GM12873 (cell line): Measurements from ENCODE around the gene HIBCH.

Source experiments
- CTCF ChIP-seq: IDR thresholded peaks from 2 replicates; pipeline ENCODE4 v1.5.1; 2012; ENCODE audit warnings: low read depth, mild to moderate bottlenecking, moderate library complexity, low read length, control low read depth; ENCODE audit not compliant: insufficient read depth; ENCODE audit errors: missing control alignments

Gene HIBCH

DNA sequence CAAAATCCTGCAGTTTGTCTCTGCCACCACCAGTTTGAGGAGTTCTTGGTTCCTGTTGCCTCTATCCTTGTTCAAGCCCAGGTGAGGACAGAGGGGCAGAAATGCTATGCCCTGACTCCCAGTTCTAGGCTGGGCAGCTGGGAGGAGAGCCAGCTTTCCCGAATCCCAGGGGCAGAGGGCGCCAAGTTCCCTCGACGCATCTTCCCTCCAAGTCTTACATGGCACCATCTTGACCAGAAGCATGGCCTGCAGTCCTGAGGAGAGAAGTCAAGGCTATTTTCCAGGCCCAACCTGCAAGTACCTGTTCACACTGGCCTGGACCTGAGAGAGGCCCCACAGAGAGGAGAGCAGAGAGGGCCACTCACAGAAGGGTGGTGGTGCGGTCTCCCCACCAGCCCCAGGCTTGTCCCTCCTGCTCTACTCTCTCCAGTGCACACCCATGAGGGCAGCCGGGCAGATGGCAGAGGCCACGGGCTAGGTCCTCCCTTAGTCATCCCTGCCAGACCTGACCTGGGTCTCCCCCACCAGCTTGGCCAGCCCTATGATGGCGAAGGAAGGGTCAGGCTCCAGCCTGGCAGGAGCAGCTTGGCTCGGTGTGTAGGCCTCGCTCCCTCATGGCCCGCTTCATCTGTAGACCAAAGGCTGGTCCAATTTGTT is 141.4 kb downstream of the HIBCH start:
- TF ChIP-seq CTCF, result no peak

GRCh38 chr2:190177249-190178040 is 142.2 kb downstream of the HIBCH start:
- no peak for TF ChIP-seq CTCF

- no peak for TF ChIP-seq CTCF
Observed at GRCh38 chr2:190173392-190173791, 146.2 kb downstream of the HIBCH start.

DNA sequence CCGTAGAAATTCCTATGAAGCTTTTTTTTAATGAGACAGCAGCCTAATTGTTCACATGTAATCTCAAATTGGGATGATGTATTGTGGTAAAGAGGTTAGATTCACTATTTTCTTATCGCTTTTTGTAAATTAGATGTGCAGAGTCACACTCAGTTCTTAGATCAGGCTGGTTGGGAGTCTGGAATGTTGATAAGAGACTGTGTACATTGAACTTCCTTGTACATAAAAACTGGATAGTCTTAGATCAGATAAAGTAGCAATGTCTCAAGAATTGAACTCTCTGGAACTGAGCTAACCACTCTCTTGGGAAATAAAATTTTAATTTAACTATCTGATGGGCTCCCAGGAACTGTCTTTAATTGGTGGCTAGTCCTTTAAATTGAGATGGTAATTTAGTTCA is 149.0 kb downstream of the HIBCH start:
- TF ChIP-seq CTCF, result no peak

DNA sequence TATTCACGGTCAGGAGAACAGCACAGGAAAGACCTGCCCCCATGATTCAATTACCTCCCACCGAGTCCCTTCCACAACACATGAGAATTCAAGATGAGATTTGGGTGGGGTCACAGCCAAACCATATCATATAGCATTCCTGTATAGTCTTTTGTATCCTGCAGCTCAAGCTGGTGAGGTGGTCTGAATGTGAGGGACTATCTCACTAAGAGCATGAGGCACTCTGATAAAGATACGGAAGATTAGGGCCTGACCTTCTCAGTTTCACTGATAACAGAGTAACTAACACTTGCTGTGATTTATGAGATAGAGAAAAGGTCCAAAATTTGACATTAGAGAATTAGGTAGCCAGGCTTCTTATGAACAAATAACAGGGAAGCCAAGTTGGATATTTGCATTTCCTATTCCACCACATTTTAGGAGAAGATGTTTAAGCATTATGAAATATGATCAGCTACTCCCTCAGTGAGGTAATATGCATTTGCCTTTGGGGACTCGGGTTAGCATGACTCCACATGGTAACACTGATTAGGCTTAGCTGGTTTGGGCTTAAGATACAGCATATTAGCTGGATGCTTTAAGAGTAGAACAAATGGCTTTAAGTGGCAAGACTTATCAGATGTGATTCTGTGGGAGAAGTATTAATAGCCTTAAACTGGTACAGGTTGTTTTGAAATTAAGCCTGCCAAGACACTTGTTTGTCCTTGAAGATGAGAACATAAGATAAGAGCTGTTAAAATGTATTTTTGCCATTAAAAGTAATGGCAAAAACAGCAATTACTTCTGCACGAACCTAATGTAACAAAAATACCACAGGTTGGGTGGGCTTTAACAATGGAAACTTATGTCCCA is 150.2 kb downstream of the HIBCH start:
- TF ChIP-seq CTCF, result no peak

DNA sequence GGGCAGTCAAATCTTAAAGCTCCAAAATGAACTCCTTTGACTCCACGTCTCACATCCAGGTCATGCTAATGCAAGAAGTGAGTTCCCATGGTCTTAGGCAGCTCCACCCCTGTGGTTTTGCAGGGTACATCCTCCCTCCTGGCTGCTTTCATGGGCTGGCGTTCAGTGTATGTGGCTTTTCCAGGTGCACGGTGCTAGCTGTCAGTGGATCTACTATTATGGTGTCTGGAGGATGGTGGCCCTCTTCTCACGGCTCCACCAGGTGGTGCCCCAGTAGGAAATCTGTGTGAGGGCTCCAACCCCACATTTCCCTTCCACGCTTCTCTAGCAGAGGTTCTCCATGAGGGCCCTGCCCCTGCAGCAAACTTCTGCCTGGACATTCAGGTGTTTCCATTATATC is 151.9 kb downstream of the HIBCH start:
- TF ChIP-seq CTCF, result no peak

DNA sequence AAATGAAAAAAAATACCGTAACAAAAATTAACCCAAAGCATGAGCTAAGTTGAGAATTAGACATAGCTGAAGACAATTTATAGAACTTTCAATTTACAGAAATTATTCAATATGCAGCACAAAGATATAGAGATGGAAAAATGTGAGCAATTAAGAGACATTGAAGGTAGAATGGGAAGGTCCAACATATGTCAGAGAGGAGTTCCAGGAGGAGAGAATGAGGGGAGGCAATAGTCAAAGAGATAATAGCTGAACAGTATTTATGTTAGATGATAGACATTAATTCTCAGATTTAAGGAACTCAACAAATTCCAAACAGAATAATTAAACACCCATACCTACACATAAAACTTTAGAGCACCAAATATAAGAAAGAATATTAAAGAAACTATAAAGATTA is 154.1 kb downstream of the HIBCH start:
- TF ChIP-seq CTCF, result no peak
